ENCODE results near the gene CFAP46.
"Not testable (repeated sequence)": the region's sequence is repeated elsewhere in the genome, so short reads cannot be mapped to it uniquely, and the experiment has no call there.

Gene CFAP46

GRCh38 chr10:132943791-132944404, 1.5 kb upstream of the CFAP46 start:
- no peak for DNase-seq

- DNase-seq: no peak
Measured at GRCh38 chr10:132943058-132943790, 854 bp upstream of the CFAP46 start.

GRCh38 chr10:132941640-132942051, 724 bp downstream of the CFAP46 start:
- no peak for DNase-seq

- no peak for DNase-seq
Measured at GRCh38 chr10:132940791-132941465, 1.4 kb downstream of the CFAP46 start.

- DNase-seq: peak; percentile 19 to 40
Measured at GRCh38 chr10:132939957-132940790, 2.2 kb downstream of the CFAP46 start.

- DNase-seq: no peak
Measured at GRCh38 chr10:132939378-132939955, 2.9 kb downstream of the CFAP46 start.

- no peak for DNase-seq
Measured at GRCh38 chr10:132938472-132939339, 3.7 kb downstream of the CFAP46 start.

GRCh38 chr10:132937861-132938260, 4.5 kb downstream of the CFAP46 start:
- no peak for DNase-seq

GRCh38 chr10:132934953-132935352, 7.4 kb downstream of the CFAP46 start:
- DNase-seq: no peak

GRCh38 chr10:132933308-132934042, 8.9 kb downstream of the CFAP46 start:
- no peak for DNase-seq

- DNase-seq: no peak
Measured at GRCh38 chr10:132932461-132933307, 9.7 kb downstream of the CFAP46 start.

GRCh38 chr10:132931258-132932250, 10.8 kb downstream of the CFAP46 start:
- peak in 1 of 2 donors; percentile 21 for DNase-seq

- not testable (repeated sequence) for DNase-seq
Measured at GRCh38 chr10:132930701-132931100, 11.7 kb downstream of the CFAP46 start.

GRCh38 chr10:132929953-132930548, 12.3 kb downstream of the CFAP46 start:
- peak in 1 of 2 donors; percentile 22 for DNase-seq

- no peak for DNase-seq
Measured at GRCh38 chr10:132929480-132929879, 12.9 kb downstream of the CFAP46 start.

GRCh38 chr10:132928261-132928660, 14.1 kb downstream of the CFAP46 start:
- DNase-seq: no peak

GRCh38 chr10:132927824-132928223, 14.5 kb downstream of the CFAP46 start:
- no peak for DNase-seq

Data from CD4-positive, alpha-beta T cell treated with Interleukin-1 beta for 1 hour (primary cell).